ENCODE measurements around the gene LEFTY1.

Gene LEFTY1

GRCh38 chr1:225859151-225859550 lies 29.8 kb downstream of the LEFTY1 start:
- Histone ChIP-seq H3K27ac (ENCODE audit: low read depth, low read length) (no peak overlapping the region), H3K4me1 (ENCODE audit: control insufficient read depth, insufficient read depth, low read length) (no peaks in the 10 kb centered on the region), H3K9ac (ENCODE audit: low read length) (no peak overlapping the region), H3K36me3 (ENCODE audit: control insufficient read depth, insufficient read depth, low read length) (peaks cover 89% of the 10 kb centered on the region), H3K4me3 (ENCODE audit: low read depth, low read length) (no peak overlapping the region), H3K27me3 (ENCODE audit: control insufficient read depth, insufficient read depth, low read length) (no peaks in the 10 kb centered on the region), H3K9me3 (ENCODE audit: control insufficient read depth, insufficient read depth, low read depth, low read length) (no peaks in the 10 kb centered on the region)

GRCh38 chr1:225857256-225857655 lies 31.7 kb downstream of the LEFTY1 start:
- Histone ChIP-seq H3K27me3 (ENCODE audit: control insufficient read depth, insufficient read depth, low read length) (no peaks in the 10 kb centered on the region), H3K9me3 (ENCODE audit: control insufficient read depth, insufficient read depth, low read depth, low read length) (no peaks in the 10 kb centered on the region), H3K4me1 (ENCODE audit: control insufficient read depth, insufficient read depth, low read length) (peaks cover 3% of the 10 kb centered on the region; the same call in 1 of the 2 replicates), H3K36me3 (ENCODE audit: control insufficient read depth, insufficient read depth, low read length) (peaks cover 90% of the 10 kb centered on the region), H3K9ac (ENCODE audit: low read length) (no peak overlapping the region), H3K4me3 (ENCODE audit: low read depth, low read length) (no peak overlapping the region), H3K27ac (ENCODE audit: low read depth, low read length) (no peak overlapping the region)

GRCh38 chr1:225855503-225856300 lies 33.2 kb downstream of the LEFTY1 start:
- H3K36me3 ChIP-seq (ENCODE audit: control insufficient read depth, insufficient read depth, low read length): peaks cover 85% of the 10 kb centered on the region
- peaks cover 6% of the 10 kb centered on the region; the same call in 1 of the 2 replicates for H3K4me1 ChIP-seq (ENCODE audit: control insufficient read depth, insufficient read depth, low read length)
- H3K27ac ChIP-seq (ENCODE audit: low read depth, low read length): no peak overlapping the region

GRCh38 chr1:225853441-225853840 lies 35.5 kb downstream of the LEFTY1 start:
- peaks cover 77% of the 10 kb centered on the region for H3K36me3 ChIP-seq (ENCODE audit: control insufficient read depth, insufficient read depth, low read length)
- 0 out of 2 replicates have a peak, but pooled peaks cover 2% of the 10 kb centered on the region for H3K9me3 ChIP-seq (ENCODE audit: control insufficient read depth, insufficient read depth, low read depth, low read length)
- H3K27me3 ChIP-seq (ENCODE audit: control insufficient read depth, insufficient read depth, low read length): no peaks in the 10 kb centered on the region
- no peak overlapping the region for H3K4me3 ChIP-seq (ENCODE audit: low read depth, low read length)
- H3K4me1 ChIP-seq (ENCODE audit: control insufficient read depth, insufficient read depth, low read length): peaks cover 20% of the 10 kb centered on the region; the same call in 1 of the 2 replicates
- no peak overlapping the region for H3K9ac ChIP-seq (ENCODE audit: low read length)
- H3K27ac ChIP-seq (ENCODE audit: low read depth, low read length): no peak overlapping the region

More at GRCh38 chr1:225855503-225856300, 33.2 kb downstream of the LEFTY1 start:
- Histone ChIP-seq H3K9ac (ENCODE audit: low read length) (no peak overlapping the region), H3K9me3 (ENCODE audit: control insufficient read depth, insufficient read depth, low read depth, low read length) (0 out of 2 replicates have a peak, but pooled peaks cover 2% of the 10 kb centered on the region), H3K4me3 (ENCODE audit: low read depth, low read length) (no peak overlapping the region), H3K27me3 (ENCODE audit: control insufficient read depth, insufficient read depth, low read length) (no peaks in the 10 kb centered on the region)

- Histone ChIP-seq H3K4me1 (ENCODE audit: control insufficient read depth, insufficient read depth, low read length) (peaks cover 20% of the 10 kb centered on the region; the same call in 1 of the 2 replicates), H3K27me3 (ENCODE audit: control insufficient read depth, insufficient read depth, low read length) (no peaks in the 10 kb centered on the region), H3K36me3 (ENCODE audit: control insufficient read depth, insufficient read depth, low read length) (peaks cover 81% of the 10 kb centered on the region), H3K27ac (ENCODE audit: low read depth, low read length) (no peak overlapping the region), H3K9me3 (ENCODE audit: control insufficient read depth, insufficient read depth, low read depth, low read length) (0 out of 2 replicates have a peak, but pooled peaks cover 2% of the 10 kb centered on the region), H3K9ac (ENCODE audit: low read length) (no peak overlapping the region), H3K4me3 (ENCODE audit: low read depth, low read length) (no peak overlapping the region)
These were observed 36.4 kb downstream of the LEFTY1 start for GRCh38 chr1:225852413-225853124.

- Histone ChIP-seq H3K36me3 (ENCODE audit: control insufficient read depth, insufficient read depth, low read length) (peaks cover 84% of the 10 kb centered on the region), H3K9me3 (ENCODE audit: control insufficient read depth, insufficient read depth, low read depth, low read length) (0 out of 2 replicates have a peak, but pooled peaks cover 2% of the 10 kb centered on the region), H3K27ac (ENCODE audit: low read depth, low read length) (no peak overlapping the region), H3K9ac (ENCODE audit: low read length) (no peak overlapping the region), H3K4me3 (ENCODE audit: low read depth, low read length) (no peak overlapping the region), H3K27me3 (ENCODE audit: control insufficient read depth, insufficient read depth, low read length) (no peaks in the 10 kb centered on the region), H3K4me1 (ENCODE audit: control insufficient read depth, insufficient read depth, low read length) (peaks cover 20% of the 10 kb centered on the region; the same call in 1 of the 2 replicates)
These were observed 37.1 kb downstream of the LEFTY1 start for GRCh38 chr1:225851805-225852204.

- Histone ChIP-seq H3K36me3 (ENCODE audit: control insufficient read depth, insufficient read depth, low read length) (peaks cover 79% of the 10 kb centered on the region), H3K9me3 (ENCODE audit: control insufficient read depth, insufficient read depth, low read depth, low read length) (0 out of 2 replicates have a peak, but pooled peaks cover 2% of the 10 kb centered on the region), H3K4me3 (ENCODE audit: low read depth, low read length) (no peak overlapping the region), H3K4me1 (ENCODE audit: control insufficient read depth, insufficient read depth, low read length) (peaks cover 26% of the 10 kb centered on the region), H3K27me3 (ENCODE audit: control insufficient read depth, insufficient read depth, low read length) (no peaks in the 10 kb centered on the region), H3K27ac (ENCODE audit: low read depth, low read length) (no peak overlapping the region), H3K9ac (ENCODE audit: low read length) (no peak overlapping the region)
These were observed 38.6 kb downstream of the LEFTY1 start for GRCh38 chr1:225850370-225850769.

- Histone ChIP-seq H3K4me3 (ENCODE audit: low read depth, low read length) (no peak overlapping the region), H3K4me1 (ENCODE audit: control insufficient read depth, insufficient read depth, low read length) (peaks cover 27% of the 10 kb centered on the region), H3K27me3 (ENCODE audit: control insufficient read depth, insufficient read depth, low read length) (no peaks in the 10 kb centered on the region), H3K9ac (ENCODE audit: low read length) (no peak overlapping the region), H3K9me3 (ENCODE audit: control insufficient read depth, insufficient read depth, low read depth, low read length) (0 out of 2 replicates have a peak, but pooled peaks cover 2% of the 10 kb centered on the region), H3K27ac (ENCODE audit: low read depth, low read length) (no peak overlapping the region), H3K36me3 (ENCODE audit: control insufficient read depth, insufficient read depth, low read length) (peaks cover 77% of the 10 kb centered on the region)
These were observed 39.0 kb downstream of the LEFTY1 start for GRCh38 chr1:225849925-225850324.

GRCh38 chr1:225848030-225848955 lies 40.7 kb downstream of the LEFTY1 start:
- no peak overlapping the region for H3K4me3 ChIP-seq (ENCODE audit: low read depth, low read length)
- no peaks in the 10 kb centered on the region for H3K27me3 ChIP-seq (ENCODE audit: control insufficient read depth, insufficient read depth, low read length)
- H3K9me3 ChIP-seq (ENCODE audit: control insufficient read depth, insufficient read depth, low read depth, low read length): 0 out of 2 replicates have a peak, but pooled peaks cover 2% of the 10 kb centered on the region
- peaks cover 77% of the 10 kb centered on the region for H3K36me3 ChIP-seq (ENCODE audit: control insufficient read depth, insufficient read depth, low read length)
- H3K9ac ChIP-seq (ENCODE audit: low read length): no peak overlapping the region
- H3K27ac ChIP-seq (ENCODE audit: low read depth, low read length): no peak overlapping the region
- H3K4me1 ChIP-seq (ENCODE audit: control insufficient read depth, insufficient read depth, low read length): peaks cover 27% of the 10 kb centered on the region

- Histone ChIP-seq H3K27me3 (ENCODE audit: control insufficient read depth, insufficient read depth, low read length) (no peaks in the 10 kb centered on the region), H3K9ac (ENCODE audit: low read length) (no peak overlapping the region), H3K9me3 (ENCODE audit: control insufficient read depth, insufficient read depth, low read depth, low read length) (0 out of 2 replicates have a peak, but pooled peaks cover 2% of the 10 kb centered on the region), H3K27ac (ENCODE audit: low read depth, low read length) (no peak overlapping the region), H3K4me1 (ENCODE audit: control insufficient read depth, insufficient read depth, low read length) (peaks cover 27% of the 10 kb centered on the region), H3K4me3 (ENCODE audit: low read depth, low read length) (no peak overlapping the region), H3K36me3 (ENCODE audit: control insufficient read depth, insufficient read depth, low read length) (peaks cover 76% of the 10 kb centered on the region)
These were observed 41.3 kb downstream of the LEFTY1 start for GRCh38 chr1:225847610-225848009.

All from HUES6 (cell line).